HCT116 (cell line): ENCODE data around the gene TRIM29. TPM values are rescaled to one million over a fixed set of nuclear protein-coding genes. Genes with fewer than 3 reads are reported as not detected.

ENCODE experiments used
- ATAC-seq: fragments of 200-7000 bp; cut with Tn5 transposase; 2 replicates; pipeline ENCODE4 v1.9.1; 2020; ENCODE audit warnings: mild to moderate bottlenecking, moderate library complexity
- BruUV-seq: library from RNA; stranded (reverse); fragments of 400-500 nt; replicated peaks from 2 replicates; lab custom pipeline; 2021; lab: Mats Ljungman, UMichigan
- CTCF ChIA-PET: fragments of 300-600 bp; sonication (Branson Sonifier 250); formaldehyde crosslinking; loops from one replicate; lab custom pipeline; 2021; ENCODE audit warnings: antibody characterized with exemption; lab: Charles Lee
- POLR2A ChIA-PET: fragments of 300-600, 350-600 bp; sonication (Branson Sonifier 250); formaldehyde crosslinking; loops from one replicate; lab custom pipeline; 2021; ENCODE audit warnings: antibody characterized with exemption; lab: Charles Lee
- RAD21 ChIA-PET, 2 experiments: fragments of 300-600 bp; sonication (Branson Sonifier 250); formaldehyde crosslinking; loops; one replicate each; lab custom pipeline; 2023; ENCODE audit warnings: low total read pairs in 2 of 2; ENCODE audit not compliant: uncharacterized antibody in 2 of 2, unreplicated experiment in 2 of 2, low non-redundant PET in 1 of 2; lab: Charles Lee
- DNase-seq: peaks from one replicate; pipeline ENCODE4 v3.0.0-alpha.2; 2010; ENCODE audit warnings: low read depth, low spot score
- H2AFZ ChIP-seq: fragments of 200-600 bp; shearing (Covaris generic), sonication (generic); 2 replicates; pipeline ENCODE4 v1.6.1; 2017; ENCODE audit warnings: low read depth, mixed run types, mixed read lengths, antibody characterized with exemption, low read length; ENCODE audit not compliant: poor library complexity, severe bottlenecking
- H3K27ac ChIP-seq: 2 replicates; pipeline ENCODE4 v1.5.1; 2012; ENCODE audit warnings: low read depth, low read length
- H3K27me3 ChIP-seq: fragments of 200-600 bp; sonication (generic); 2 replicates; pipeline ENCODE4 v1.6.1; 2016; ENCODE audit warnings: mixed run types, low read length, mixed read lengths; ENCODE audit not compliant: insufficient read depth
- H3K36me3 ChIP-seq, 2 experiments: fragments of 200-500 bp in 1 of 2; fragments of 200-600 bp in 1 of 2; sonication (Bioruptor generic) in 1 of 2; sonication (generic) in 1 of 2; 2 replicates each; pipeline versions ENCODE4 v1.5.1 to v1.6.1; 2014 to 2016; ENCODE audit warnings: low read length in 2 of 2, inconsistent platforms in 1 of 2, mixed read lengths in 1 of 2, mixed run types in 1 of 2; ENCODE audit not compliant: insufficient read depth in 2 of 2, control insufficient read depth in 1 of 2
- H3K4me1 ChIP-seq, 2 experiments: fragments of 200-600 bp in 1 of 2; sonication (generic) in 1 of 2; 2 replicates each; pipeline versions ENCODE4 v1.5.1 to v1.6.1; 2012 to 2017; ENCODE audit warnings: low read length in 2 of 2, inconsistent platforms in 1 of 2, mild to moderate bottlenecking in 1 of 2, mixed read lengths in 1 of 2, mixed run types in 1 of 2, moderate library complexity in 1 of 2; ENCODE audit not compliant: insufficient read depth in 2 of 2, control insufficient read depth in 1 of 2
- H3K4me2 ChIP-seq: fragments of 200-600 bp; sonication (generic); 2 replicates; pipeline ENCODE4 v1.6.1; 2017; ENCODE audit warnings: mixed run types, low read length, mixed read lengths
- H3K4me3 ChIP-seq, 2 experiments: fragments of 200-600 bp in 1 of 2; sonication (generic) in 1 of 2; replicated peaks in 1 of 2; 2 replicates each; pipeline ENCODE4 v1.5.1; 2011 to 2016; ENCODE audit warnings: low read length in 2 of 2, control low read depth in 1 of 2, low read depth in 1 of 2, mild to moderate bottlenecking in 1 of 2, mixed read lengths in 1 of 2, mixed run types in 1 of 2
- H3K79me2 ChIP-seq: fragments of 200-600 bp; sonication (generic); 2 replicates; pipeline ENCODE4 v1.6.1; 2017; ENCODE audit warnings: mild to moderate bottlenecking, mixed run types, low read length, moderate library complexity, mixed read lengths; ENCODE audit not compliant: insufficient read depth
- H3K9ac ChIP-seq: fragments of 200-600 bp; sonication (generic); 2 replicates; pipeline ENCODE4 v1.6.1; 2016; ENCODE audit warnings: low read length, mixed read lengths
- H3K9me2 ChIP-seq: fragments of 200-600 bp; sonication (generic), shearing (Covaris generic); 2 replicates; pipeline ENCODE4 v1.6.1; 2017; ENCODE audit warnings: mixed run types, mild to moderate bottlenecking, moderate library complexity; ENCODE audit not compliant: insufficient read depth
- H3K9me3 ChIP-seq, 2 experiments: fragments of 200-500 bp in 1 of 2; fragments of 200-600 bp in 1 of 2; sonication (Bioruptor generic) in 1 of 2; sonication (generic) in 1 of 2; 2 replicates each; pipeline ENCODE4 v1.6.1; 2014 to 2017; ENCODE audit warnings: low read length in 2 of 2, mixed read lengths in 2 of 2, inconsistent platforms in 1 of 2, low read depth in 1 of 2, mild to moderate bottlenecking in 1 of 2, mixed run types in 1 of 2, moderate library complexity in 1 of 2; ENCODE audit not compliant: control insufficient read depth in 1 of 2, insufficient read depth in 1 of 2
- H4K20me1 ChIP-seq: fragments of 200-600 bp; sonication (generic), shearing (Covaris generic); 2 replicates; pipeline ENCODE4 v1.6.1; 2017; ENCODE audit warnings: mixed run types, mild to moderate bottlenecking, moderate library complexity; ENCODE audit not compliant: insufficient read depth
- ATF3 ChIP-seq: IDR thresholded peaks from 2 replicates; pipeline ENCODE4 v1.6.1; 2012
- CBX3 ChIP-seq: IDR thresholded peaks from 2 replicates; pipeline ENCODE4 v1.6.1; 2012; ENCODE audit warnings: low read depth
- CEBPB ChIP-seq: IDR thresholded peaks from 2 replicates; pipeline ENCODE4 v1.6.1; 2012; ENCODE audit warnings: low read depth
- EGR1 ChIP-seq: IDR thresholded peaks from 2 replicates; pipeline ENCODE4 v1.6.1; 2012; ENCODE audit warnings: low read depth
- ELF1 ChIP-seq: IDR thresholded peaks from 2 replicates; pipeline ENCODE4 v1.6.1; 2012; ENCODE audit warnings: low read depth, borderline replicate concordance
- EZH2 ChIP-seq: fragments of 200-600 bp; sonication (generic); IDR thresholded peaks from 2 replicates; pipeline ENCODE4 v1.6.1; 2017; ENCODE audit warnings: antibody characterized with exemption, mixed run types
- FOSL1 ChIP-seq: IDR thresholded peaks from 2 replicates; pipeline ENCODE4 v1.6.1; 2012; ENCODE audit warnings: low read depth
- JUND ChIP-seq: IDR thresholded peaks from 2 replicates; pipeline ENCODE4 v1.6.1; 2012
- MAX ChIP-seq: IDR thresholded peaks from 2 replicates; pipeline ENCODE4 v1.6.1; 2012
- POLR2AphosphoS5 ChIP-seq: IDR thresholded peaks from 2 replicates; pipeline ENCODE4 v1.6.1; 2011; ENCODE audit warnings: mild to moderate bottlenecking, low read depth, low read length, moderate library complexity
- RAD21 ChIP-seq: IDR thresholded peaks from 2 replicates; pipeline ENCODE4 v1.6.1; 2012; ENCODE audit warnings: low read depth, mild to moderate bottlenecking
- SIN3A ChIP-seq: IDR thresholded peaks from 2 replicates; pipeline ENCODE4 v1.6.1; 2012; ENCODE audit warnings: low read depth
- SP1 ChIP-seq: IDR thresholded peaks from 2 replicates; pipeline ENCODE4 v1.6.1; 2012; ENCODE audit warnings: low read depth
- SRF ChIP-seq: IDR thresholded peaks from 2 replicates; pipeline ENCODE4 v1.6.1; 2012; ENCODE audit warnings: low read depth
- TCF7L2 ChIP-seq: IDR thresholded peaks from 2 replicates; pipeline ENCODE4 v1.7.0; 2011; ENCODE audit warnings: borderline replicate concordance, inconsistent platforms; ENCODE audit not compliant: insufficient read depth, insufficient read length; ENCODE audit errors: extremely low read depth
- ZNF274 ChIP-seq: fragments of 200-500 bp; sonication (Bioruptor generic); IDR thresholded peaks from 2 replicates; pipeline ENCODE4 v1.6.1; 2014; ENCODE audit warnings: mild to moderate bottlenecking, low read depth, low read length, inconsistent platforms
- intact Hi-C: fragments of 100-400 bp; cut with micrococcal nuclease; formaldehyde crosslinking; loops from 2 replicates; pipeline ENCODE4 v1.10.0; 2022
- total RNA-seq: library from RNA; stranded (reverse); gene quantifications from one replicate; pipeline ENCODE4 v1.2.1, GENCODE V29; 2021; ENCODE audit not compliant: unreplicated experiment
- TF ChIP-seq, protein P1 (sequence below), 3 experiments: fragments of 200-600 bp in 1 of 3; sonication (generic) in 1 of 3; IDR thresholded peaks in 2 of 3; conservative IDR thresholded peaks in 1 of 3; 2 replicates each; pipeline ENCODE4 v1.5.1; 2012 to 2017; ENCODE audit warnings: low read depth in 2 of 3, low read length in 2 of 3, antibody characterized with exemption in 1 of 3, borderline replicate concordance in 1 of 3, control low read depth in 1 of 3, mild to moderate bottlenecking in 1 of 3, mixed read lengths in 1 of 3, mixed run types in 1 of 3, moderate library complexity in 1 of 3; ENCODE audit not compliant: insufficient read depth in 1 of 3

Gene TRIM29
- total RNA-seq, 1 experiment from 2014 or later, result 0.54 TPM

GRCh38 chr11:120186456-120186773 is 48.5 kb upstream of the TRIM29 start:
- H3K4me3 ChIP-seq, result no peak overlapping the region
- no peaks in the 10 kb centered on the region for H3K9me3 ChIP-seq
- no peak overlapping the region for H3K27ac ChIP-seq
- no peaks in the 10 kb centered on the region for H3K79me2 ChIP-seq
- no peak overlapping the region for H3K4me2 ChIP-seq
- no peaks in the 10 kb centered on the region for H4K20me1 ChIP-seq
- DNase-seq (no peak), ATAC-seq (no peak)
- H3K27me3 ChIP-seq, result peaks cover 6% of the 10 kb centered on the region; the same call in 1 of the 2 replicates
- ChIA-PET RAD21 (no interaction called here), CTCF (no interaction called here), POLR2A (no interaction called here)
- intact Hi-C loops, result no loop called here
- no peak for TF ChIP-seq RAD21
- no peak for TF ChIP-seq MAX
- no peak for TF ChIP-seq CEBPB
- TF ChIP-seq EGR1, result no peak
- TF ChIP-seq ZNF274, result no peak
- H3K4me1 ChIP-seq, result peaks cover 0 to 7% of the 10 kb centered on the region in 2 experiments; a peak in 1 of 4 replicates
- no TSS peak for BruUV-seq
- no peak overlapping the region for H2AFZ ChIP-seq
- no peak overlapping the region for H3K9ac ChIP-seq
- no peaks in the 10 kb centered on the region for H3K36me3 ChIP-seq
- H3K9me2 ChIP-seq, result no peaks in the 10 kb centered on the region

DNA sequence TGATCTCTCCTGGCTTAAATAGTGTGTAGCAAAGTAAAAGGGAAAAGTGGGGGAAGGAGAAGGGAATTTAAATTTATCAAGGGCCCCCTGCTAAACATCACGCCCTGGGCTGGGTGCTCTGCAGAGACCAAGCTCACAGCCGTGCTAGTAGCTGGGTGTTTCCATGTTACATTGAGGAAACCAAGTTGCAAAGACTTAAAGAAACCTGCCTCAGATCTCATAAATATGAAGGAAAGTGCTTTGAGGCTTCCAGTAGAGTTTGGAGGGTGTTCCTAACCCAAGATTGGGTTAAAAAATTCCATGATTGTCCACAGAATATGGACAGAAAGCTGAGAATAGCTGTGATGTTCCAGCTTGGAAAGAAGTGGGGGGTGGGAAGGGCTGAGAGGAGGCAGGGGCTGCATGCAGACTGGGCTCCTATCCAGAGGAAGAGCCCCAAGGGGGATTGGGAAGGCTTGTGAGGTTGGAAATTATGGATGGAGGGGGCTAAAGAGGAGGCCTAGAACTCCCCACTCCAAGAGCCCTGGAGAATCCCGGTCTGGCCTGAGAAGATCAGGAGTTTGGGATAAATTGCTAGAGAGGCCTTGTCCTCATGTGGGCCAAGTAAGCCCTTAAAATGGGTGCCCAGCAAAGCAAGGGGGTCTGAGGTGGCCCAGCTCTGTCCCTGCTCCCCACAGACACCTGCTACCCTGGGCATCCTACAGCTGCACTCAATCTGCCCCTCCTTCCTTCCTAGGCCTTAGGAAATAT is 48.0 kb upstream of the TRIM29 start:
- Histone ChIP-seq H2AFZ (no peak overlapping the region), H3K79me2 (no peaks in the 10 kb centered on the region), H3K4me3 (no peak overlapping the region), H3K27me3 (peaks cover 4% of the 10 kb centered on the region; the same call in 1 of the 2 replicates), H3K9me2 (no peaks in the 10 kb centered on the region), H3K36me3 (no peaks in the 10 kb centered on the region), H3K4me2 (no peak overlapping the region), H3K9ac (no peak overlapping the region), H3K4me1 (peaks cover 0 to 10% of the 10 kb centered on the region in 2 experiments; a peak in 1 of 4 replicates), H3K27ac (no peak overlapping the region), H4K20me1 (no peaks in the 10 kb centered on the region), H3K9me3 (no peaks in the 10 kb centered on the region)
- TF ChIP-seq TCF7L2 (no peak), SIN3A (no peak), CBX3 (no peak), FOSL1 (no peak), EGR1 (no peak), POLR2AphosphoS5 (no peak), SP1 (no peak), CEBPB (no peak), EZH2 (no peak), RAD21 (no peak), ELF1 (no peak), ATF3 (no peak), SRF (no peak), JUND (no peak), MAX (no peak)
- TF ChIP-seq, protein P1, sequence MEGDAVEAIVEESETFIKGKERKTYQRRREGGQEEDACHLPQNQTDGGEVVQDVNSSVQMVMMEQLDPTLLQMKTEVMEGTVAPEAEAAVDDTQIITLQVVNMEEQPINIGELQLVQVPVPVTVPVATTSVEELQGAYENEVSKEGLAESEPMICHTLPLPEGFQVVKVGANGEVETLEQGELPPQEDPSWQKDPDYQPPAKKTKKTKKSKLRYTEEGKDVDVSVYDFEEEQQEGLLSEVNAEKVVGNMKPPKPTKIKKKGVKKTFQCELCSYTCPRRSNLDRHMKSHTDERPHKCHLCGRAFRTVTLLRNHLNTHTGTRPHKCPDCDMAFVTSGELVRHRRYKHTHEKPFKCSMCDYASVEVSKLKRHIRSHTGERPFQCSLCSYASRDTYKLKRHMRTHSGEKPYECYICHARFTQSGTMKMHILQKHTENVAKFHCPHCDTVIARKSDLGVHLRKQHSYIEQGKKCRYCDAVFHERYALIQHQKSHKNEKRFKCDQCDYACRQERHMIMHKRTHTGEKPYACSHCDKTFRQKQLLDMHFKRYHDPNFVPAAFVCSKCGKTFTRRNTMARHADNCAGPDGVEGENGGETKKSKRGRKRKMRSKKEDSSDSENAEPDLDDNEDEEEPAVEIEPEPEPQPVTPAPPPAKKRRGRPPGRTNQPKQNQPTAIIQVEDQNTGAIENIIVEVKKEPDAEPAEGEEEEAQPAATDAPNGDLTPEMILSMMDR (IDR thresholded peaks at IDR 0.05 in 2 of 3, conservative IDR thresholded peaks at IDR 0.05 in 1 of 3; ENCODE audit: borderline replicate concordance in 1 of 3, insufficient read depth in 1 of 3, low read depth in 2 of 3, low read length in 2 of 3), result no peak
- ChIA-PET RAD21 (no interaction called here), POLR2A (no interaction called here), CTCF (no interaction called here)
- DNase-seq (no peak), ATAC-seq (no peak)
- no TSS peak for BruUV-seq
- intact Hi-C loops, result no loop called here
